HEK293 (cell line): ENCODE results near the gene C3orf80.

Experiments
- CTCF ChIA-PET: fragments of 350-600 bp; formaldehyde crosslinking; extraction: SDS; loops from one replicate; lab custom pipeline; 2021; ENCODE audit warnings: antibody characterized with exemption; lab: Yijun Ruan, JAX
- POLR2A ChIA-PET: fragments of 300-600 bp; formaldehyde crosslinking; extraction: SDS; loops from one replicate; lab custom pipeline; 2020; ENCODE audit warnings: antibody characterized with exemption, inconsistent platforms; lab: Yijun Ruan, JAX
- H3K27ac ChIP-seq: fragments of 200-500 bp; sonication (Bioruptor generic); 2 replicates; pipeline ENCODE4 v1.5.1; 2014; ENCODE audit warnings: low read depth, low read length, control low read depth, inconsistent platforms; ENCODE audit errors: extremely low read depth
- H3K36me3 ChIP-seq, 2 experiments: fragments of 200-500 bp in 1 of 2; sonication (Bioruptor generic) in 1 of 2; 1 replicate in 1 of 2; 2 replicates in 1 of 2; pipeline ENCODE4 v1.5.1; 2014 to 2017; ENCODE audit warnings: inconsistent platforms in 2 of 2, low read length in 2 of 2; ENCODE audit not compliant: control insufficient read depth in 2 of 2, insufficient read depth in 1 of 2
- H3K4me1 ChIP-seq: fragments of 200-500 bp; sonication (Bioruptor generic); 2 replicates; pipeline ENCODE4 v1.5.1; 2014; ENCODE audit warnings: mild to moderate bottlenecking, low read length, inconsistent platforms; ENCODE audit not compliant: control insufficient read depth, insufficient read depth
- H3K4me3 ChIP-seq: 2 replicates; pipeline ENCODE4 v1.5.1; 2011; ENCODE audit warnings: low read depth, mild to moderate bottlenecking, control low read depth, low read length, moderate library complexity
- H3K9me3 ChIP-seq: fragments of 200-500 bp; sonication (Bioruptor generic); 2 replicates; pipeline ENCODE4 v1.5.1; 2014; ENCODE audit warnings: low read depth, low read length, inconsistent platforms; ENCODE audit not compliant: control insufficient read depth, insufficient read depth
- HOXA7 ChIP-seq: sonication (generic); formaldehyde crosslinking; IDR thresholded peaks from 2 replicates; pipeline ENCODE4 v1.8.1; 2022; ENCODE audit warnings: missing genetic modification reagents, borderline replicate concordance
- HOXD13 ChIP-seq: sonication (generic); formaldehyde crosslinking; IDR thresholded peaks from 2 replicates; pipeline ENCODE4 v1.8.0; 2022; ENCODE audit warnings: missing genetic modification reagents, borderline replicate concordance
- ZBTB10 ChIP-seq: fragments of 450-650 bp; formaldehyde crosslinking; IDR thresholded peaks from 2 replicates; pipeline ENCODE4 v1.5.1; 2016; ENCODE audit warnings: missing biosample characterization, missing genetic modification characterization
- ZNF10 ChIP-seq: fragments of 450-650 bp; formaldehyde crosslinking; IDR thresholded peaks from 2 replicates; pipeline ENCODE4 v1.5.1; 2017; ENCODE audit warnings: missing biosample characterization, missing genetic modification characterization
- ZNF169 ChIP-seq: fragments of 450-650 bp; formaldehyde crosslinking; IDR thresholded peaks from 2 replicates; pipeline ENCODE4 v1.5.1; 2016; ENCODE audit warnings: missing biosample characterization, missing genetic modification characterization
- ZNF266 ChIP-seq: fragments of 450-650 bp; formaldehyde crosslinking; IDR thresholded peaks from 2 replicates; pipeline ENCODE4 v1.5.1; 2016; ENCODE audit warnings: missing biosample characterization, missing genetic modification characterization, low read depth
- ZNF354C ChIP-seq: fragments of 450-650 bp; formaldehyde crosslinking; IDR thresholded peaks from 2 replicates; pipeline ENCODE4 v1.5.1; 2016; ENCODE audit warnings: missing biosample characterization, missing genetic modification characterization, low read depth, borderline replicate concordance
- ZNF510 ChIP-seq: fragments of 450-650 bp; formaldehyde crosslinking; IDR thresholded peaks from 2 replicates; pipeline ENCODE4 v1.5.1; 2018; ENCODE audit warnings: mild to moderate bottlenecking, missing genetic modification characterization, missing biosample characterization; ENCODE audit not compliant: insufficient replicate concordance
- ZNF521 ChIP-seq: fragments of 450-650 bp; formaldehyde crosslinking; IDR thresholded peaks from 2 replicates; pipeline ENCODE4 v1.5.1; 2017; ENCODE audit warnings: missing biosample characterization, mild to moderate bottlenecking, missing genetic modification characterization
- ZNF544 ChIP-seq: fragments of 450-650 bp; formaldehyde crosslinking; IDR thresholded peaks from 2 replicates; pipeline ENCODE4 v1.5.0; 2017; ENCODE audit warnings: missing biosample characterization, missing genetic modification characterization
- ZNF548 ChIP-seq: fragments of 450-650 bp; formaldehyde crosslinking; IDR thresholded peaks from 2 replicates; pipeline ENCODE4 v1.5.1; 2016; ENCODE audit warnings: missing biosample characterization, missing genetic modification characterization
- ZNF610 ChIP-seq: fragments of 450-650 bp; formaldehyde crosslinking; IDR thresholded peaks from 2 replicates; pipeline ENCODE4 v1.5.1; 2016; ENCODE audit warnings: missing biosample characterization, missing genetic modification characterization, borderline replicate concordance
- ZNF677 ChIP-seq: fragments of 450-650 bp; IDR thresholded peaks from 2 replicates; pipeline ENCODE4 v1.5.0; 2018; ENCODE audit warnings: missing biosample characterization, mild to moderate bottlenecking, missing genetic modification characterization, moderate library complexity
- ZNF701 ChIP-seq: fragments of 450-650 bp; formaldehyde crosslinking; IDR thresholded peaks from 2 replicates; pipeline ENCODE4 v1.5.1; 2016; ENCODE audit warnings: missing biosample characterization, missing genetic modification characterization
- TF ChIP-seq, protein P1 (sequence below): IDR thresholded peaks from 2 replicates; pipeline ENCODE4 v1.6.1; 2011; ENCODE audit warnings: mild to moderate bottlenecking, low read depth, low read length, borderline replicate concordance
- TF ChIP-seq, protein P2 (sequence below): fragments of 450-650 bp; formaldehyde crosslinking; IDR thresholded peaks from 2 replicates; pipeline ENCODE4 v1.5.1; 2016; ENCODE audit warnings: missing biosample characterization, missing genetic modification characterization
- TF ChIP-seq, protein P3 (sequence below): fragments of 450-650 bp; formaldehyde crosslinking; IDR thresholded peaks from 2 replicates; pipeline ENCODE4 v1.5.0; 2017; ENCODE audit warnings: missing biosample characterization, missing genetic modification characterization, borderline replicate concordance

C3orf80 gene

DNA sequence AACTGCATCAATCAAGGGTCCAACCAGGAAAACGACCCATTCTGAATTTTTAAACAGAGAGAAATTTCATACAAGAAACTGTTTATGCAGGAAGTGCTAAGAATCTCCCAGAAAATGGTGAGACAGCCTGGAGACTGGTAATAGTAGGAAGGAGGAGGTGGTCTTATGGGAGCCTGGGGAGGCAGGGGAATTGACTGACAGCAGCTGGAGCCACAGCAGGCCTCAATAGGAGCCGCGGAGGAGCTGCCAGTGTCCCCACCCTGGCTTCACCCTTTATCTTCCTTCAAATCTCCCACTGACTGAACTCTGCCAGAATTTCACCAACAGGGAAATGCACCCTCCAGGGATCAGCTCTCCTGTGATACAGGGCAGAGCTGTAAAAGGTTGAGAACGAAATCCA lies 7.5 kb upstream of the C3orf80 start (continued):
- TF ChIP-seq ZBTB10 (tag by site-specific recombination) (no peak), HOXA7 (CRISPR knock-in tag) (no peak), ZNF266 (tag by site-specific recombination) (no peak), ZNF677 (no peak), ZNF10 (tag by site-specific recombination) (no peak)

DNA sequence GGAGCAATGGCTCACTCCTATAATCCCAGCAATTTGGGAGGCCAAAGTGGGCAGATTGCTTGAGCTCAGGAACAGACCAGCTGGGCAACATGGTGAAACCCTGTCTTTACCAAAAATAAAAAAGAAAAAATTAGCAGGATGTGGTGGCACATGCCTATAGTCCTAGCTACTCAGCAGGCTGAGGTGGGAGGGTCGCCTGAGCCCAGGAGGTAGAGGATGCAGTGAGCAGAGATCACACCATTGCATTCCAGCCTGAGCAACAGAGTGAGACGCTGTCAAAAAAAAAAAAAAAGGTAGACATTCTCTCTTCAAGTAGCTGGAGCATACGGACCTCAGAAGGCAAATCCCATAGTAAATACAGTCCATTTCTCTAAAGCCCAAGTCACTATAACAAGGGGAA lies 7.1 kb upstream of the C3orf80 start:
- no peak overlapping the region for H3K4me3 ChIP-seq
- ChIA-PET CTCF (interaction anchor here (0.7 to 1.6 kb wide), 2 partner anchors 55 to 332 kb away, joined by 4 read pairs; no protein-coding TSS in a partner anchor), POLR2A (no interaction called here)
- TF ChIP-seq ZNF510 (tag by site-specific recombination): no peak
- TF ChIP-seq, protein P1, sequence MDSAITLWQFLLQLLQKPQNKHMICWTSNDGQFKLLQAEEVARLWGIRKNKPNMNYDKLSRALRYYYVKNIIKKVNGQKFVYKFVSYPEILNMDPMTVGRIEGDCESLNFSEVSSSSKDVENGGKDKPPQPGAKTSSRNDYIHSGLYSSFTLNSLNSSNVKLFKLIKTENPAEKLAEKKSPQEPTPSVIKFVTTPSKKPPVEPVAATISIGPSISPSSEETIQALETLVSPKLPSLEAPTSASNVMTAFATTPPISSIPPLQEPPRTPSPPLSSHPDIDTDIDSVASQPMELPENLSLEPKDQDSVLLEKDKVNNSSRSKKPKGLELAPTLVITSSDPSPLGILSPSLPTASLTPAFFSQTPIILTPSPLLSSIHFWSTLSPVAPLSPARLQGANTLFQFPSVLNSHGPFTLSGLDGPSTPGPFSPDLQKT: no peak
- no peak for TF ChIP-seq ZNF544 (tag by site-specific recombination)
- TF ChIP-seq ZNF701 (tag by site-specific recombination): no peak
- no peak for TF ChIP-seq ZNF548 (tag by site-specific recombination)
- TF ChIP-seq ZNF354C: no peak
- no peak for TF ChIP-seq HOXD13 (CRISPR knock-in tag)
- TF ChIP-seq ZNF521 (tag by site-specific recombination): no peak
- TF ChIP-seq, protein P2, sequence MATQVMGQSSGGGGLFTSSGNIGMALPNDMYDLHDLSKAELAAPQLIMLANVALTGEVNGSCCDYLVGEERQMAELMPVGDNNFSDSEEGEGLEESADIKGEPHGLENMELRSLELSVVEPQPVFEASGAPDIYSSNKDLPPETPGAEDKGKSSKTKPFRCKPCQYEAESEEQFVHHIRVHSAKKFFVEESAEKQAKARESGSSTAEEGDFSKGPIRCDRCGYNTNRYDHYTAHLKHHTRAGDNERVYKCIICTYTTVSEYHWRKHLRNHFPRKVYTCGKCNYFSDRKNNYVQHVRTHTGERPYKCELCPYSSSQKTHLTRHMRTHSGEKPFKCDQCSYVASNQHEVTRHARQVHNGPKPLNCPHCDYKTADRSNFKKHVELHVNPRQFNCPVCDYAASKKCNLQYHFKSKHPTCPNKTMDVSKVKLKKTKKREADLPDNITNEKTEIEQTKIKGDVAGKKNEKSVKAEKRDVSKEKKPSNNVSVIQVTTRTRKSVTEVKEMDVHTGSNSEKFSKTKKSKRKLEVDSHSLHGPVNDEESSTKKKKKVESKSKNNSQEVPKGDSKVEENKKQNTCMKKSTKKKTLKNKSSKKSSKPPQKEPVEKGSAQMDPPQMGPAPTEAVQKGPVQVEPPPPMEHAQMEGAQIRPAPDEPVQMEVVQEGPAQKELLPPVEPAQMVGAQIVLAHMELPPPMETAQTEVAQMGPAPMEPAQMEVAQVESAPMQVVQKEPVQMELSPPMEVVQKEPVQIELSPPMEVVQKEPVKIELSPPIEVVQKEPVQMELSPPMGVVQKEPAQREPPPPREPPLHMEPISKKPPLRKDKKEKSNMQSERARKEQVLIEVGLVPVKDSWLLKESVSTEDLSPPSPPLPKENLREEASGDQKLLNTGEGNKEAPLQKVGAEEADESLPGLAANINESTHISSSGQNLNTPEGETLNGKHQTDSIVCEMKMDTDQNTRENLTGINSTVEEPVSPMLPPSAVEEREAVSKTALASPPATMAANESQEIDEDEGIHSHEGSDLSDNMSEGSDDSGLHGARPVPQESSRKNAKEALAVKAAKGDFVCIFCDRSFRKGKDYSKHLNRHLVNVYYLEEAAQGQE (tag by site-specific recombination): no peak
- no peak overlapping the region for H3K27ac ChIP-seq
- H3K9me3 ChIP-seq: no peaks in the 10 kb centered on the region
- no peaks in the 10 kb centered on the region for H3K36me3 ChIP-seq
- H3K4me1 ChIP-seq: no peaks in the 10 kb centered on the region

DNA sequence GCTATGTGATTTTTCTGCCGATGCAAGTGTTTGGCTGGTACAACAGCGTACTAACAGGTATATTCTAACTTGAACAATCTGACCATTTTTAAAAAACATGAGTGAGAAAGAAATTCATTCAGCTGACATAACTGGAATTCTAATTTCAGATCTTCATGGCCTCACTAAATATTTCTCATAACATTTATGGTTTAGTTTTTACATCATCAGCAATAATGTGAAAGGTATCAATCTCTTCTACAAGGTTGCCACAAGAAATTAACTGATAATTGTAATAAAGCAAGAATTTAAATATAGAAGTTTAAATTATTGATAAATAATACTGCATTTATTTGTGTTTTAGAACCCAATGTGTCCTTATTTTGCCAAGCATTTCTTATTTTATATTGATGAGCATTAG lies 5.2 kb upstream of the C3orf80 start:
- no peak overlapping the region for H3K27ac ChIP-seq
- H3K4me1 ChIP-seq: no peaks in the 10 kb centered on the region
- POLR2A ChIA-PET: no interaction called here
- H3K36me3 ChIP-seq: no peaks in the 10 kb centered on the region
- CTCF ChIA-PET: no interaction called here
- no peak for TF ChIP-seq ZNF610 (tag by site-specific recombination)
- no peak for TF ChIP-seq ZNF521 (tag by site-specific recombination)
- no peak for TF ChIP-seq ZNF169 (tag by site-specific recombination)
- TF ChIP-seq, protein P3, sequence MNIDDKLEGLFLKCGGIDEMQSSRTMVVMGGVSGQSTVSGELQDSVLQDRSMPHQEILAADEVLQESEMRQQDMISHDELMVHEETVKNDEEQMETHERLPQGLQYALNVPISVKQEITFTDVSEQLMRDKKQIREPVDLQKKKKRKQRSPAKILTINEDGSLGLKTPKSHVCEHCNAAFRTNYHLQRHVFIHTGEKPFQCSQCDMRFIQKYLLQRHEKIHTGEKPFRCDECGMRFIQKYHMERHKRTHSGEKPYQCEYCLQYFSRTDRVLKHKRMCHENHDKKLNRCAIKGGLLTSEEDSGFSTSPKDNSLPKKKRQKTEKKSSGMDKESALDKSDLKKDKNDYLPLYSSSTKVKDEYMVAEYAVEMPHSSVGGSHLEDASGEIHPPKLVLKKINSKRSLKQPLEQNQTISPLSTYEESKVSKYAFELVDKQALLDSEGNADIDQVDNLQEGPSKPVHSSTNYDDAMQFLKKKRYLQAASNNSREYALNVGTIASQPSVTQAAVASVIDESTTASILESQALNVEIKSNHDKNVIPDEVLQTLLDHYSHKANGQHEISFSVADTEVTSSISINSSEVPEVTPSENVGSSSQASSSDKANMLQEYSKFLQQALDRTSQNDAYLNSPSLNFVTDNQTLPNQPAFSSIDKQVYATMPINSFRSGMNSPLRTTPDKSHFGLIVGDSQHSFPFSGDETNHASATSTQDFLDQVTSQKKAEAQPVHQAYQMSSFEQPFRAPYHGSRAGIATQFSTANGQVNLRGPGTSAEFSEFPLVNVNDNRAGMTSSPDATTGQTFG: no peak
- TF ChIP-seq ZNF548 (tag by site-specific recombination): no peak
- no peak overlapping the region for H3K4me3 ChIP-seq
- no peaks in the 10 kb centered on the region for H3K9me3 ChIP-seq
